ENCODE results near the gene PTGR3.
A peak's percentile ranks its signal among the peaks of the same experiment; 100 is the strongest.

Gene PTGR3

DNA sequence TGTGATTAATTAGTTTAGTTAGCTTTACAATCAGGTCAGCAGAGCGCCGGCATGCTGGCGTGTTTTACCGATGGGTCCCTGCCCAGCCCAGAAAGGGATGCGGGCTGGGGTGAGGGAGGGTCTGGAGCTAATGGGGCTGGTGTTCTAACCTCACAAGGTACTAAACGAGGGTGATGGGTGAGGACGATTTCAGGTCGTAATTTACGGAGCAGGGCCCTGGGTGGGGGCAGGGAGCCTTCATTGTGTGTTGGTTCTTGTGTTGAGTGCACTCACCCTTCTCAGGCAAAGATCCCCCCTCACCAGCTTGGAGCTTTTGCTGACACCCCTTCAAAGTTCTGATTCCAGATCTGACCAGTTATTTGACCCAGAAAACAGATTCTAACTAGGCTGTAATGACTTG is 39.5 kb downstream of the PTGR3 start:
- DNase-seq (ENCODE audit: low spot score): no peak

DNA sequence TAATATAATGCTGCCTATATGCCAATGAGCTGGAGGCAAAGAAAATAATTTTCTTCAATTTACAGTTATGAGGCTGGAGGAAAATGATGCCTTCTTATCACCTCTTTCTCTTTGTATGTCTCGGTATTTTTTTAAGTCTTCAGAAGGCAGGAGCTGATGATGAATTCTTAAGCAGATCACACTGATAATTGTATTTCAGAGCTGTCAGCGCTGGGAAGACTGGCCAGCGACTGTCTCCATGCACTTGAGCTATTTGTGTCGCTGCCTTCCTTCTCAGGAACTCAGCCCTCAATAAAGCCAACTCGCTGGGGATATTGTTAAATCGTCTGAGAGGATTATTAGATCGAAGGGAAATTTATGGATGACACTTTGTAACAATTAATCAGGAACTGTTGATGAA is 40.3 kb downstream of the PTGR3 start:
- no peak for DNase-seq (ENCODE audit: low spot score)

DNA sequence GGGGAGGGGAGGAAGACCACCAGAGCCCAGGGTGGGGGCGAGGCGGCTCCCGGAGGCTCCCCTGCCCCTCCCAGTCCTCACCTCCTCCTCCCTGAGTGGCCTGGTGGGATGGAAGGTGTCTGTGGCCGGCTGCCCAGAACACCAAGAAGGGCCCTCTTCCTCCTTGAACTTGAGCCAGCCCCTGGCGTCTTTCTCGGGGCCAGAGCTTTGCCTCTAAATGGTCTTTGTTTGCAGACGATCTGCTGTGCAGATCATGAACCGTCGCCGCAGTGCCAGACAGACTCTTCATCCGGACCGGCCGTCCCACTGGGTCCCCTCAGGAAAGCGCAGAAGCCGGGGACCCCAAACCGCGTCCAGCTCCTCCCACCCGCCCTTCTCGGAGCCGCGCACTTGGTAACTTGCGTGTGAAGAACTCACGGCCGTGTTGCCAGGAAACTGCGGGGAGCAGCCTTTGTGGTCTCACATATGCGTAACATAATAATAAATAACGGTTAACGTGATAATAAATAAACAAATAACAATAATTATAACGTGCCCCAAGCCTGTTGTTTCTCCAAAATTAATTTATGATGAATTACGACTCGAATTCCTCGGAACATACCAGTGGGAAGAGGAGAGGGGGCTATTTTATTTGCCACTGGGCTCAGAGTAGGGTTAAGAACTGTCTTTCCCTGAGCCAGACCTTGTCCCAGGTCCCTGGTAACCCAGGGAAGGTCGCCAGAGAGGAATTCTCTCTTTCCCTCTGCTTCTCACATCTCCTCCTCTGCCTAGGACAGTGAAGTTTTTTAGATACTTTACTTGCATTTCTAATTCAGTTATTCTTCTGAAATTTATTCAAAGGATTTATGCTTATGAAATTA is 41.0 kb downstream of the PTGR3 start:
- no peak for DNase-seq (ENCODE audit: low spot score)

DNA sequence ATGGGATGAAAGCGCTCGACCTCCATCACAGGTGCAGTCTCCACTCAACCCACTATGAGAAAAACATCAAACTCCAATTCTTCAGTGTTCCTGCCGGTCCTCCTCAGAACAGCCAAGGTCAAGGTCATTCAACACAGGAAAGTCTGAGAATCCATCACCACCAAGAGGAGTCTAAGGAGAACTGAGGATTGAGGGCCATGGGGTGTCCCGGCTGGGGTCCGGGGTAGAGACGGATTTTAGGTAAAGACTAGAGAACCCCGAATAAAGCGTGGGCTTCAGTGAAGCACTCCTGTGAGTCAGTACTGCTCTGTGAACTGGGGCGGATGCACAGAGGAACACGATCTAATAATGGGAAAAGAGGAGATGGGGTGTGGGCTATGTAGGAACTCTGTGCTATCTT is 41.8 kb downstream of the PTGR3 start:
- DNase-seq (ENCODE audit: low spot score): no peak

DNA sequence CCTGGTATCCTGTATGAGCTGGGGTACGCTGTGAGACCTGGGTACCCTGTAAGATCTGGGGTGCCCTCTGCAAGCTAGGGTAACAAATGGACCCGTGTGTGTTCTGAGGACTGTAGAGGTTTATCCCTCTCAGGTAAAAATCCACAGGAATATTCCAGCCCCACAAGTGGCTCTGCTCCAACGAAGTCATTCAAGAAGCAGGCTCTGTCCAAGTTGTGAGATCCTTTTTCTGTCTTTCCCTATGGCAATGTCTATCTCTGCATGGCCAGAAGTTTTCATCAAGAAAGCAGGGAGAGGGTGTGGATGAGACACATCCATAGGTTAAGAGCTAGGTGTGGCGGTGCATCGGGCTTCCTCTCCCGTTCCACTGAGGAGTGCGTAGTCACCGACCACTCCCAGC is 43.0 kb downstream of the PTGR3 start:
- no peak for DNase-seq (ENCODE audit: low spot score)

DNA sequence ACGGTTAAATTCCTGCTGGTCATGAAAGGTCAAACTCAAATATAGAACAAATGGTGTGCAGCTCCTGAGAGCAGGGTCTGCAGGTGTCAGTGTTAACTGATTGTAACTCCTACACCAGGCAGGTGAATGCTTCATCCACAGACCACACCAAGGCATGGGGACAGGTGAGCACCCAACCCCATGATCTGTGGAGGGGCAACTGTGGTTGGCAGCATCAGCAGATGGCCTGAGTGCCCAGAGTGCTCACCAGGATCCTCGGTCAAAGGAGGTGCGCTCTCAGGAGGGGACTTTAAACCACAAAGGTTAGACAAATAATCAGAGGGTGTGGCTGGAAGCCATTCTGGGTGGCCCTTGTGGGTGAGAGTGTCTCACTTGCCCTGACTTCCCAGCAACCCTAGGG is 44.5 kb downstream of the PTGR3 start:
- DNase-seq (ENCODE audit: low spot score): no peak

- DNase-seq (ENCODE audit: low spot score): no peak
Observed at GRCh38 chr18:75163736-75164135, 45.2 kb downstream of the PTGR3 start.

DNA sequence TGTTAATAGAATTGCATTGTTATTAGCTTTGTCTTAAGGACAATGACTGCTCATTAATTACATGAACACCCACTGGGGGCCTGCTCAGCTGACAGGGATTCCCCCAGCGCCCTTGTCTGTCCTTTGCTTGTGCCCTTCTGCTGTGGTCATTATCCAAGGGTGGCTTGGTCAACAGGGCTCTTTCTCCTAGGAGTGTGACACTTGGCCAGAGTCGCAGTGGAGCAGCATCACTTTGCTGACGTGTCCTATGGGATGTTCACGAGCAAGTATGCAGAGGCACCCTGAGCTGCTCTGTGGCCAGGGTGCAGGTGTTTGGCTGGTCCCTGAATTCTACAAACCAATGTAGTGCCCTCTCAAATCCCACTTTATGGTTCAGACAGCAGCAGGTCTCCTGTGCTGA is 46.0 kb downstream of the PTGR3 start:
- DNase-seq (ENCODE audit: low spot score): no peak

DNA sequence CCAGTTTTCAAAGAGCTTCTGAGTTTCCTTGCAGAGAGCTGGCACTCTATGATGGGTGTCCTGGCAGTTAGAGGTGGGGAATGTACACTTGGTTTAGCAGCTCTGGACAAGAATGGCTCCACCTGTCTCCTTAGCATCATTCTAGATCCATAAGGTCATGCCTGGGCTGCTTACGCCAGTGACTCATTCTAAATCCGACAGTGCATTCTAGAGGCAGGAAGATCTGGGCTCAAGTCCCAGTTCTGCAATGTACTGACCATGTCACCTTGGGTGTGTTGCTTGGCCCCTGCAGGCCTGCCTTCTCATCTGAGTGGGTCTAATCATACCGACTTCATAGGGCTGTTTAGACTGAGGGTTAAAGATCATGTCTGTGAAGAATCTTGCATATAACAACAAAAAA is 46.5 kb downstream of the PTGR3 start:
- no peak for DNase-seq (ENCODE audit: low spot score)

GRCh38 chr18:75161256-75162028 is 47.5 kb downstream of the PTGR3 start:
- DNase-seq (ENCODE audit: low spot score): peak; percentile 68

DNA sequence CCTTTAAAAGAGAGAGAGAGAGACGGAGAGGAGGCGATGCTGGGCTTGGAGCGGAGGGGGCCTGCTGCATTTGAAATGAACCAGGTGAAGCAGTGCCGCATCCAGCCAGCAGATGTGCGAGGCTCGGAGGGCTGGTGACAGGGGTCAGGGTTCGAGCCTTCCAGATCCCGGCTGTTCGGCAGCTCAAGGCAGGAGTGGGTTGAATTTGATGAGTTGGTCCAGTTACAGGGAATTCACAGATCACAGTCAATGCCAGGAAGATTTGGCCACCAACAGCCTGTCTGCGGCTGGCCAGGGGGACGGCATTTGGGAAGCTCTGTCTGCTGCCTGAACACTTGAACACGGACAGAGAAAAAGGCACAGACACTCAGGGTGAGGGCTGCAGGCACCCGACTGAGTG is 48.6 kb downstream of the PTGR3 start:
- peak; percentile 41 for DNase-seq (ENCODE audit: low spot score)

- DNase-seq (ENCODE audit: low spot score): no peak
Observed at GRCh38 chr18:75159646-75160356, 49.1 kb downstream of the PTGR3 start.

- no peak for DNase-seq (ENCODE audit: low spot score)
Observed at GRCh38 chr18:75159238-75159518, 49.8 kb downstream of the PTGR3 start.
